ENCODE measurements around the gene FLVCR2.
A peak's percentile ranks its signal among the peaks of the same experiment; 100 is the strongest.

Gene FLVCR2

GRCh38 chr14:75636100-75636692 lies 57.8 kb downstream of the FLVCR2 start:
- DNase-seq = no peak

GRCh38 chr14:75640876-75641275 lies 62.5 kb downstream of the FLVCR2 start:
- DNase-seq = no peak

- DNase-seq = no peak
Measured at GRCh38 chr14:75643985-75644384, 65.6 kb downstream of the FLVCR2 start.

- DNase-seq = no peak
Measured at GRCh38 chr14:75645056-75645455, 66.6 kb downstream of the FLVCR2 start.

- DNase-seq = no peak
Measured at GRCh38 chr14:75646762-75647161, 68.3 kb downstream of the FLVCR2 start.

GRCh38 chr14:75647640-75648039 lies 69.2 kb downstream of the FLVCR2 start:
- DNase-seq = no peak

GRCh38 chr14:75648066-75648838 lies 69.8 kb downstream of the FLVCR2 start:
- no peak for DNase-seq

GRCh38 chr14:75649337-75649736 lies 70.9 kb downstream of the FLVCR2 start:
- DNase-seq = no peak

- DNase-seq = no peak
Measured at GRCh38 chr14:75649773-75650172, 71.4 kb downstream of the FLVCR2 start.

GRCh38 chr14:75650253-75651058 lies 72.0 kb downstream of the FLVCR2 start:
- DNase-seq = no peak

GRCh38 chr14:75653563-75653962 lies 75.1 kb downstream of the FLVCR2 start:
- no peak for DNase-seq

GRCh38 chr14:75654127-75654732 lies 75.8 kb downstream of the FLVCR2 start:
- peak; percentile 80 for DNase-seq

GRCh38 chr14:75655235-75655634 lies 76.8 kb downstream of the FLVCR2 start:
- DNase-seq = no peak

- DNase-seq = no peak
Measured at GRCh38 chr14:75657331-75657730, 78.9 kb downstream of the FLVCR2 start.

GRCh38 chr14:75658957-75659356 lies 80.5 kb downstream of the FLVCR2 start:
- no peak for DNase-seq

- DNase-seq = no peak
Measured at GRCh38 chr14:75660238-75660629, 81.8 kb downstream of the FLVCR2 start.

- DNase-seq = peak; percentile 93
Measured at GRCh38 chr14:75660630-75661498, 82.4 kb downstream of the FLVCR2 start, which contains the start of the genes ERG28 and TTLL5. Gene ERG28 (minus strand): TSS chr14:75660876. CDS start chr14:75657502, 3,374 bp downstream. Gene TTLL5 (plus strand): TSS chr14:75661246. CDS start chr14:75663150, 1,904 bp downstream.

GRCh38 chr14:75661499-75661814 lies 83.0 kb downstream of the FLVCR2 start:
- DNase-seq = no peak

- no peak for DNase-seq
Measured at GRCh38 chr14:75662966-75663365, 84.5 kb downstream of the FLVCR2 start.

GRCh38 chr14:75667099-75667765 lies 88.8 kb downstream of the FLVCR2 start:
- DNase-seq = no peak

GRCh38 chr14:75672605-75673192 lies 94.3 kb downstream of the FLVCR2 start:
- no peak for DNase-seq

Measured in T-helper 9 cell (primary cell).